Left cardiac atrium (tissue), 4 donors: ENCODE measurements around the gene AZIN2. TPM values are rescaled to one million over a fixed set of nuclear protein-coding genes. Genes with fewer than 3 reads are reported as not detected.

Source experiments
- ATAC-seq, 2 donors: fragments of 200-7000 bp; cut with Tn5 transposase; one replicate each; pipeline ENCODE4 v1.9.1; 2020; ENCODE audit warnings: mild to moderate bottlenecking in 2 of 2, moderate library complexity in 2 of 2
- DNase-seq: peaks from one replicate; pipeline ENCODE4 v3.0.0-alpha.2; 2020
- intact Hi-C, 2 donors: fragments of 100-400 bp; cut with DNase I; formaldehyde crosslinking; loops; one replicate each; pipeline versions ENCODE4 v1.14.1 to v1.15.1; 2022 to 2023
- total RNA-seq, 2 donors: library from RNA; stranded (reverse); fragmentation: NEBNext Ultra II Directional; extraction: Animal tissue kit (Norgen Biotek cat#: 25700); gene quantifications; one replicate each; pipeline ENCODE4 v1.2.1, GENCODE V29; 2021
- donor health status: DM: no; HTN: yes; CAD: no.
- donor health status: DM: no; HTN: yes; CAD: no; lungs with severe emphysema.
- donor health status: DM: yes; HTN: yes; CAD: no.
- donor health status: Dilated cardiomyopathy.

The AZIN2 gene
- total RNA-seq, 2 donors from 2014 or later: 1.8 to 2.6 TPM

DNA sequence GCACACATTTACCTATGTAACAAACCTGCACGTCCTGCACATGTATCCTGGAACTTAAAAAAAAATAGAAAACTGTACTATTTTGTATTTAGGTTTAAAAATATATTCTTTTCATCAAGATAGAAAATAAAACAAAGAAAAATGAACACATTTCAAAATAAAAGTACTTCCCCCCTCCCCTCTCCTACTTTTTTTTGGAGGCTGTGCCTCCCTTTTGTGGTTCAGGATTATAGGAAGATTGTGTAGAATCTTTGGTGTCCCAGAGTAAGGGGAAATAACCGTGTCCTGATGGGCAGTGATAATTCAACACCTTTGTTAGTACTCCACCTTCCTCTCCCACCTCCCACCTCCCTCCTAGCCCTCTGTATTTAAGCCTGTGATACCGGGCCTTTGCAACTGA is 60.8 kb downstream of the AZIN2 start:
- ATAC-seq (no peak), DNase-seq (no peak)
- intact Hi-C loops: no loop called here

DNA sequence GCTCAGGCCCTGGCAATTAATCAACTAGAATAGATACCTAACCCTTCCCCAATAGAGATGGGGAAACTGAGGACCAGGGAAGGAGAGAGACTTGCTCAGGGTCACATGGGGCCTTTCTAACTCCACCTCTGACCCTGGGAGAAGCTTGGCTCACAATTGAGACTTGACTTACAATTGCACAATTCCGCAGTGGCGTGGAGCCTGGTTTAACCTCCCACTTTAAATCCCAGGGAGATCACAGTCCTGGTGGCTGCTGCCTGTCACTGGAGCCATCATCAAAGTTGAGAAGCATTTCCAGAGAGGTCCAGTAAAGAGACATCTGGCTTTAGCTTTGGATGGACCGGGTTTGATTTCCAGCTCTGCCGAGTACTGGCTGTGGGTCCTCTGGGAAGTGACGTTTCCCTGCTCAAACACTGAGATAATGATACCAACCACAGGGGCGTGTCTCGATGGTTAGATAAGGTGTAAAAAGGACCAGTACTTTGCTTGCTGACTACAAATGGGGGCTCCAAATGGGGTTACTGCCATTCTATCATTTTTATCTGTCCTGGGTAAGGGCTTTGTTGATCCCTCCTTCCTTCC is 61.6 kb downstream of the AZIN2 start:
- DNase-seq (no peak), ATAC-seq (peak; percentile 8 to 54)

DNA sequence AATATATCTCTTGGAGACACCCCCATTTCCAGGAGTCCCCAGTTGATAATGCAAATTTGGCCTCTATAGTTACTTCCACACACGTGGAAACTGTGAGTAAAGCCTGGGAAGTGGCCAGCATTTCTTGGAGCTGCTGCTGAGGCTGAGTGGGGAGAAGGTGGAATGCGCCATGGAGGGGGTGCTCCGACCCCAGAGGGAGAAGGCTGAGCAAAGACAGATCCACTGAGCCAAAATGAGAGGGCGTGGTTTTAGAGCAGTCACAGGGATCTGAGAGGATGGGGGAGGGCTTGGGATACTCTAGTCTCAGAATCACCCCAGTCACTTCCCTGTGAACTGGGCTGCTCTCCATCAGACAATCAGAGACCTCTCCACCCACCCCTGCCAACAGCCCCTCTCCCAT is 62.2 kb downstream of the AZIN2 start:
- intact Hi-C loops: no loop called here
- peak; percentile 38 for DNase-seq
- ATAC-seq: peak; percentile 25 to 41

More for the DNA sequence above, 61.6 kb downstream of the AZIN2 start:
- intact Hi-C loops: no loop called here

DNA sequence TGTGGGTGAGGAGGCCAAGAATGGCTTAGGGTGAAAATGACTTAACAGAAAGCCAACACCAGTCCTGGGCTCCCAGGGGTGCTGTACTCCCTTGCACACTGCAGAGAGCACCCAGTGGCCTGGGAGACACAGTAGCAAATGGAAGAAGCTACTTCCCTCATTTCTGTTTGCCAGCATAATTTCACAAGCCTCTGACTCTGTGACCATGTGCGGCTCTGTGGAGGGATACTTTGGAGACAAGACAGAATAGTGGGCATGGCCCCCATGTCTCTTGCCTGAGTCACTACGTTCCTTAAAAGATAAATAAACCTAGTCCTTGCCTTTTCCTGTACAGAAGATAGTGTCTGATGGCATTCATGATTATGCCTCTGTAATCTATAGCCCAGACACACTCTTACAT is 62.7 kb downstream of the AZIN2 start:
- ATAC-seq (no peak), DNase-seq (no peak)
- intact Hi-C loops: no loop called here

DNA sequence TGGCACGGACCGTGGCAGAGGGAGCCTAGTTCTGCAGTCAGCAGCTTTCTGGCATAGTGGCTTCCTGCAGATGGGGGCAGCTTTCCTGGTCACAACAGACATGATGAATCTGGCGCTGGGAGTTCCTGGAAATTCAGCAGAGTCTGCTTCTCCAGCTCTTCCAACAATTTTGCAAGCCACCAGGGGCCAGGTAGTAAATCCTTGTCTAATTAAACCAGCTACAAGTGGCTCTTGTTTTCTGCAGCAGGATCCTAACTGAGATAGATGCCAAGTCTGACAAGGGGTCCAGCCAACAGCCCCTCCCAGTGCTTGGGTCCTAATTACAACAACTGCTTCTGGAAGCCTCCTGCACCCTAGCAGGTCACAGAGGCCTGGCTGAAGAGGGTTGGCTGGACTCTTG is 65.0 kb downstream of the AZIN2 start:
- intact Hi-C loops: no loop called here
- no peak for ATAC-seq
- no peak for DNase-seq

DNA sequence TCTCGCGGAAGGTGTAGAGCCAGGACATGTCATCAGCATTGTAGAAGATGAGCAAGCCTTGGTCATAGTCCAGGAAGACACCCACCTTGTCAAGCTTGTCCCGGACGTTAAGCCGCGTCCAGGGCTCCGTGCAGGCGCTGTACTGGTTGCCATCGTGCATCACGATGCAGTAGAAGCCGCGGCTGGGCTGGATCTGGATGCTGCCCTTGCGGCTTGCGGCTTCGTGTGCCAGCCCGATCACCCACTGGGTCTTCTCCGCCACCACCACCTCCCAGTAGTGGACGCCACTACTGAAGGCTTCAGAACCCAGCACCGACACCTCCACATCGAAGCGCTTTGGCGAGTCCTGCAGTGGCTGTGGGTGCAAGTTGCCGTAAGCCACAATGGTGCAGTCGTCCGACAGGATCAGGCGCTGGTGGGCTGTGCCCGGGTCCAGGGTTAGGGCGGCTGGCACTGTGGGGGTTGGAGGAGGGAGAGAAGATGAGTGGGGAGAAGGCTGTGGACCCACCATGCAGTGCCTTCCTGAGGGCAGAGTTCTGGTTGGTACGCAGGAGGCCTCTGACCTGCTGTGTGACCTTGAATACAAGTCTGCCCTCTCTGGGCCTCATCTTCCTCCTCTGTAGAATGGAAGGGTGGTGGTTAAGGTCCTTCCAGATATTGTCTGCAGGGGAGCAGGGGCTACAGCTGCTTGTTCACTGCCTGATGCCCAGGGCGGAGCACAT is 66.5 kb downstream of the AZIN2 start:
- ATAC-seq (no peak), DNase-seq (no peak)
- intact Hi-C loops: no loop called here

DNA sequence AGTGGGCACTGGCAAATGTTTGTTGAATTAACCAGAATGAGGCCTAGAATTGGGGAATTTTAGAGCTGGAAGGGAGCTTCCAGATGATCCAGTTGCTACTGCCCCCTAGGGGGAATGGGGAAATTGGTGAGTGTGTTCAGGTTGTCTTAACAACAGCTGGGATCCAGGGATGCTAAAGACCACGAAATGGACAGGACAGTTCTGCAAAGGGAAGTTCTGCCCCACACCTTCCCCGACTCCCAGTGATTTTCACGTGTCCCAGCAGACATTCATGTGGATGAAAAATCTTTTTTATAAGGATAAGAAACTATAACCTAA is 67.0 kb downstream of the AZIN2 start:
- ATAC-seq (no peak), DNase-seq (no peak)
- intact Hi-C loops: no loop called here

DNA sequence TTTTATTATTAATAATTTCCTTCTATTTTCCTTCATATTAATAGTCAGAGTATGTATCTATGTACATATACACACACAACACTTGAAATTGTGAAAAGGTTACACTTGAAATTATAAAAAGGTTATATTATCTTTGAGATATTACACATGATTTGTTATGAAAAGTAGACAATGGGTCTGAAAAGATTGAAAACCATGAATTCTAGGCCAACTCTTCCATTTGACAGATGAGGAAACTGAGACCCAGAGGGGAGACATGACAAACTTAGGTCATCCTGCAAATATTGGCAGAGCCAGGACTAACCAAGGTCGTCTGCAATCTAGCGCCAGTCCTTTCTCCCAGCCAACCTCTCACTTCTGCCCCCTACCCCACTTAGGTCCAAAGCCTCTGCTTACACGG is 67.7 kb downstream of the AZIN2 start:
- DNase-seq (no peak), ATAC-seq (no peak)
- intact Hi-C loops: no loop called here

DNA sequence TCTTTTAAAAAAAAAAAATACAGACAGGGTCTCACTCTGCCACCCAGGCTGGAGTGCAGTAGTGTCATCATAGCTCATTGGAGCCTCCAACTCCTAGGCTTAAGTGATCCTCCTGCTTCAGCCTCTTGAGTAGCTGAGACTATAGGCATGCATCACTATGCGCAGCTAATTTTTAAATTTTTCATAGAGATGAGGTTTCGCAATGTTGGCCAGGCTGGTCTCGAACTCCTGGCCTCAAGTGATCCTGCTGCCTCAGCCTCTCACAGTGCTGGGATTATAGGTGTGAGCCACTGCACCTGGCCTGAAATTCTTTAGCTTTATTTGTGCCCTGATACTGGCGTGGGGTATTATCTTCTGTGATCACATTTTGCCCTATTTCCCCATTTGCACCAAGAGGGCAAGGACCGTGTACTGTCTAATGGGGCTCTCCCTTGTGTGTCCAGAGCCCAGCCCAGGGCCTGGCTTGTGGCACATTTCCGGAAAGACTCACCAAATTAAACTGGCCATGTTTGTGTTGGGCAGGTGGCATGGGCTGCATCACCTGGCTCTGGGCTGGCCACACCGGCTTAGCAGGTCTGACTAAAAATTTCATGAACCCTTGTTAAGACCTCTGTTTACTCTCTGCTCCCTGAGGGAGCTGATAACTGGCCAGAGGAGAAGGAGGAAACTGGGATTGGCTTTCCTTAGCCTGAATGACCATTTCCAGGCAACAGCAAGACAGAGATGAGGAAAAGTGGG is 68.7 kb downstream of the AZIN2 start:
- intact Hi-C loops: no loop called here

DNA sequence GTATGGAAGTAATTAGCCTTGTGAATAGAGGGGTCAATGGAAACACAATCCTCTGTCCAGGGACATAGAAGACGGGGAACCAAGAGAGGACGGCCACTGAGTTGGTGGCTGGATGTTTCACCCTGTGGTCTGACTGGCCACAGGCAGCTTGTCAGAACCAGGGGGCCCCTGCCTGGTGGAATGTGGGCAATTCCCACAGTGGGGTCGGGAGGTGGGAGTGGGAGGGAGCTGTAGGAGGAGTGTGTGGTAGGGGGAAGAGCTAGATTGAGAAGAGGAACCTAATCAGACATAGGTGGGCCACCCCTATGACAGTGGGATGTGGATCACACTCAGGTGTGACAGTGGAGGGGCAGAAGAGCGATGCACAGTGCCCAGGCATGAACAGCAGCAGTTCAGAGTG is 69.6 kb downstream of the AZIN2 start:
- intact Hi-C loops: no loop called here
- ATAC-seq: no peak
- DNase-seq: no peak

More for the DNA sequence above, 68.7 kb downstream of the AZIN2 start:
- ATAC-seq (no peak), DNase-seq (no peak)

DNA sequence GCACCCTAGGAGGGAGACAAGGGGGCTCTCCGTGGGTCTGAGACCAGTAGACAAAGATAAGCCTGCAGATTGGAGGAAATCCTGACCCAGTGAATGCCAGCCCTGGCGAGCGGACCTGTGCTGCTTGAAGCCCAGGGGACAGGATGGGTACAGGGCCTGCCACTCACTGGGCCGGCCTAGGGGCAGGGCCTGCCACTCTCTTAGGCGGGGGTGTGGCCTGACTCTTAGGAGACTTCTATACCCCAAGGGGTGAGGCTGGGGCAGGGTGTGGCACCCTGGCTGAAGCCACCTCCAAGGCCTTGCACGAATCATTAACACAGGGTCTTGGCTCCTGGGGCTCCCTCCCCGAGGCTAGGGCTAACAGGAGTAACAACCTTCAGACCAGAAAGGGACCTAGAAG is 70.2 kb downstream of the AZIN2 start:
- intact Hi-C loops: no loop called here
- DNase-seq: no peak

DNA sequence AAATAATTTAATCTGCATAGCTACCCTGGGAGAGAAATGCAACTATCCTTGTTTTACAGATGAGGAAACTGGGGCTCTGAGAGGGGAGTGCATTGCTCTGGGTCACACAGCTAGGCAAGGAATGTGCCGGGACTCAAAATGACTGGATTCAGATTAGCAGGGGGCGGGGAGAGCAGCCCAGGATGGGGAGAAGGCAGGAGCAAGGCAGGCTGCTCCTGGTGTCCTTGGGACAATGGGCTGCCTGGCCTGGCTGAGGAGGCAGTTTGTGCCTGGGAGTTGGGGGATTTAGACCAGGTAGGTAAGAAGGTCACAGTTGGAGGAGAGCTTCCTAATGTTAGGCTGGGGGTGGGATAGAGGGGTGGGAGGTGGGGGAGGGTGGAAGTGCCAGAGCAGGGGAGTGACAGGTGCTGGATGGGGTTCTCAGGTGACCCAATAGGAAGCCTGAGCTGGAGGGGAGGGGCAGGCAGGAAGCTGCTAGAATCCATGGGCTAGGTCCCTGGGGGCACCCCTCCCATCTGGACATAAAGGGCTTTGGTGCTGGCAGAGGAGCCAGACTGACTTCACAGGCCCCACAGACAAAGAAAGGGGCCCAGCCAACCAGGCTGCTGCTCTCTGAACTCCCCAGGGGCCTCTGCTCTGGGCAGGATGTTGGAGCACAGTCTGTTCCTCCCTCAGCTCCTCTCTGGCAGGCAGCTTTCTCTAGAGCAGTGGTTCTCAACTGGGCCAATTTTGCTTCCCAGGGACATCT is 71.9 kb downstream of the AZIN2 start:
- peak; percentile 93 to 94 for ATAC-seq
- intact Hi-C loops: no loop called here
- DNase-seq: peak; percentile 86

More for the DNA sequence above, 70.2 kb downstream of the AZIN2 start:
- ATAC-seq: no peak

DNA sequence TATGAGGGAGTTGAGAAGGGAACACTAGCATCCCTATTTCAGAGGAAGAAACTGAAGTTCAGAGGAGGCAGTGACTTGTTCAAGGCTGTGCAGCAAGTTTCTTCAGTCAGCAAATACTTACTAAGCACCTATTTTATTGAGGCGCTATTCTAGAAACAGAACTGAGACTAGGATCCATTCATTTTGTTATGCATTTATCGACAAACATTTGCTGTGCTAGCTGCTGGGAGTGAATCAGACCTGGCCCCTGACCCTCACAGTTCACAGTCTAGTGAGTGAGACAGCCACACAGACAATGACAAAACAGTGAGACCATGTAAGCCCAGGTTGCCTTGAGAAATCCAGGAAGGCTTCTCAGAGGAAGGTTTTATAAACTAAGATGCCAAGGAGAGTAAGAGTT is 72.7 kb downstream of the AZIN2 start:
- no peak for ATAC-seq
- intact Hi-C loops: no loop called here
- DNase-seq: no peak

DNA sequence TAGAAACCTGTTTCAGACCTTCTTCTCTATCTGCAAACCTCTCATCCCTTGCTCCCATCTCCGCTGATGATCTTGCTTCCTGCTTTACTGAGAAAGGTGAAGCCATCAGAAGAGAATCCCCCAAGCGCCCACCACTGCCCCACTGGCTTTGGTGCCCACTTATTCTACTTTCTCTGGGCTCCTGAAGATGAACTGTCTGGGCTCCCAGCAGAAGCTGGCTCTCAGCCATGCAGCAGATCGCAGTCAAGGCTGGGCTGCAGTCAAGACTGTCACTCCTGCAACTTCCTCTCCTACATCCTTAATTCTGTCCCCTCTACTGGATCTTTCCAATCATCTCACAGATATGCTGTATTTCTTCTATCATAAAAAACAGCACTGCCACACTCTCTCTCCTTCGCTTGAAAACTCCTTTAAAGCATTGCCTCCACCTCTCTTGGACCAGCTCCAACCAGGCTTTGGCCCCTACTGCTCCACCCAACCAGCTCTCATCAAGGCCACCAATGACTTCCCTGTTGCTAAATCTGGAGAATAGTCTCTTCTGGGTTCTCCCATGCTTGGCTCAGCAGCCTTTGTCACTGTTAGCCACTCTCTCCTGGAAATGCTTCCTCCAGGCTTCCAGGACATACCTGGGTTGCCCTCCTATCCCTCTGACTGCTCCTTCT is 75.1 kb downstream of the AZIN2 start:
- intact Hi-C loops: no loop called here
- ATAC-seq: no peak
- no peak for DNase-seq

DNA sequence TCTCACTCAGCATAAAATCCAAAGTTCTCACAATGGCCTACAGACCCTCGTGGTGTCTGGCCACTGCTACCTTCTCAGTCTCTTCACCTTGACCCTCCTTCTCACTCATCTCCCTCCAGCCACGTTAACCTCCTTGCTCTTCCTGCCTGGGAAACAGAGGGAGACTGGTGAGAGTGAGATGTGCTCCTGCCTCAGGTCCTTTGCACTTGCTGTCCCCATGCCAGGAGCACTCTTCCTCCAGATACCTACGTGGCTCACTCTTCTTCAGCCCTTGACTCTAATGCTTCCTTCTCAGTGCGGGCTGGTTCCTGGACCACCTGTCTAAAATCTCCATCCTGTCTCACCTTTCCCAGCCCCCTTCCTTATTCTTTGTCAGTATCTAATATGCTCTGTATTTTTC is 76.2 kb downstream of the AZIN2 start:
- intact Hi-C loops: no loop called here
- no peak for DNase-seq
- no peak for ATAC-seq

DNA sequence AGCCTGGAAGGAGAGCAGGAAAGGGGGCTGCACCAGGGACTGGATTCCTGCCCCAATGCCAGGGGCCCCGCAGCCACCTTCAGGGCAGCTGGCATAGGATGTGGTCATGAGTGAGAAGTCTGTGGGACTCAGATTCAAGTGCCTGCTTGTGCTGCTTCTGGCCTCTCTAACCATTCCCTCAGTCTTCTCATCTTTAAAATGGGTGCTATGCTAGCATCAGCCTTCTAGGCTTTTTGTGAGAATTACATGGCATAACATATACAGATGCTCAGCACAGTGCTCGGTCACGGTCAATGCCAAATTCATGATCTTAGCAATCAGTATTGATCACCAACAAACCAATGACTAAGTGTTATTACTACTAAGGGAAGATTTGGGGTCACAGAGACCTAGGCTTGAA is 77.4 kb downstream of the AZIN2 start:
- ATAC-seq (no peak), DNase-seq (no peak)
- intact Hi-C loops: no loop called here

DNA sequence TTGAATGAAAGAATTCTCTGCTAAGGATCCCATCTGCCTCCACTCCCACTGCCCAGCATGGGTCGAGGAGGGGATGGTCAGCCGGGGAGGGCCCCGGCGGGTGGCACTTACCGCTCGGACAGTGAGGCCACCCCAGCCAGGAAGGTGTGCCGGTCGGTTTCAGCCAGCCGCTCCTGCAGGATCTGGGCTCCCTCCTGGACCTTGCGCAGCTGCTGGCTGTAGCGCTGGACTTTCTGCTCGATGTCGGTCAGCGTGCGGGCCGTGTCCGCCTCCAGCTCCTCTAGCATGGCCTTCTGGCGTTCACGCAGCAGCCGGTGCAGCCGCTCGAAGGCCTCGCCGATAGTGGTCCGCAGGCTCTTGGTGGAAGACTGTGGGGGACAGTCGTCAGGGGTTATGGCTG is 78.6 kb downstream of the AZIN2 start:
- DNase-seq (no peak), ATAC-seq (no peak)
- intact Hi-C loops: no loop called here

DNA sequence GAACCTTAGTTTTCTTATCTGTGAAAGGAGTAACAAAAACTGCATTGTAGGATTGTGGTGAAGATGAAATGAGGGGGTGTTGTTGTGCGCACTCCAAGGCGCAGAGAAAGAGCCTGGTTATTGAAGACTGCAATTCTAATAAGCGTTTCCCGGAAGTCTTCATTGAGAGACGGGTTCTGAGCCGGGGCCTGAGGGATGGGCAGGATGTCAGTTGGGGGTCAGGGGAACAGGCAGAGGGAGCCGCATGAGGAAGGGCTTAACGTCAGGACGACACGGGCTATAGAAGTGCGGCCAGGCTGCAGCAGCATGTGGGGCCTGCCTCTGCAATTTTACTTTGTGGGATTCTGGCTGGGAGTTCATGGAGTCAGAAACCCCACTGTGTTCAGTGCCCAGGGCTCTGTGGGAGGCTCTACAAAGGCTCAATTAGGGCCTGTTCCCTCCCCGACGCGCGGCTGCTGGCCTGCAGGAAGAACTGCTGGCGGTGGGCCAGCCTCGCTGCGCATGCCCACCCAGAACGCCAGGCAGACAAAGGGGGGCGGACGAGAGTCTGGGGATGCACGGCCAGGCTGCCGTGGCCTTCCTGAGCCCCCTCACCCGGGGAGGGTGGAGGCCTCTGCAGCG is 80.2 kb downstream of the AZIN2 start:
- intact Hi-C loops: no loop called here
- peak; percentile 73 to 81 for ATAC-seq
- DNase-seq: peak; percentile 77

DNA sequence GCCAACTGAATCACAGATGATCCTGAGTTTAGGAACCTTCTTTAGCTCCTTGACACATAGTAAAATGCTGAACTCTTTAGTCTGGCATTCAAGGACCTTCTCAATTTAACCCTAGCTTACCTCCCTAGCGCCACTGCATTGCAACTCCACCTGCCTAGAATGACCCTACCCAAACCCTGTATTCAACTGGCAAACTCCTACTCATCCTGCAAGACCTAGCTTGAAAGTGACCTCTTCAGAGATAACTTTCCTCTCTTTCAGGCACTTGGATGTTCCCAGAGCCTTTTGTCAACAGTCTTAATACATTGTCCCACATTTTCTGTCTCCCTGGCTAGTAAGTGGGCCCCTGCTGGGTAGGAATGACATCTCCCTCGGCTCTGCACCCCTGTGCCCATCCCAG is 81.2 kb downstream of the AZIN2 start:
- DNase-seq: no peak
- ATAC-seq: no peak
- intact Hi-C loops: no loop called here
